K562 (cell line): ENCODE results near the gene DND1. TPM values are rescaled to one million over a fixed set of nuclear protein-coding genes. Genes with fewer than 3 reads are reported as not detected.

Source experiments
- FOXJ2 ChIP-seq: fragments of 200-800 bp; sonication (Bioruptor generic); IDR thresholded peaks from 2 replicates; pipeline ENCODE4 v1.6.1; 2016; ENCODE audit warnings: missing genetic modification characterization, missing compliant biosample characterization
- HDAC1 ChIP-seq, 2 experiments: fragments of 450-650 bp; IDR thresholded peaks; 2 replicates each; pipeline ENCODE4 v1.6.1; 2016 to 2017; ENCODE audit warnings: inconsistent platforms in 1 of 2, mild to moderate bottlenecking in 1 of 2, moderate library complexity in 1 of 2
- MTA2 ChIP-seq: fragments of 450-650 bp; IDR thresholded peaks from 2 replicates; pipeline ENCODE4 v1.6.1; 2016; ENCODE audit warnings: low read depth
- MTA3 ChIP-seq: fragments of 450-650 bp; formaldehyde crosslinking; IDR thresholded peaks from 2 replicates; pipeline ENCODE4 v1.6.1; 2017; ENCODE audit warnings: mild to moderate bottlenecking, borderline replicate concordance
- NFIX ChIP-seq: fragments of 250-450 bp; sonication (Bioruptor Pico); IDR thresholded peaks from 2 replicates; pipeline ENCODE4 v1.4.0; 2020; ENCODE audit warnings: low read depth, mild to moderate bottlenecking, moderate library complexity
- ZNF165 ChIP-seq: fragments of 250-450 bp; sonication (Bioruptor Pico); IDR thresholded peaks from 2 replicates; pipeline ENCODE4 v1.4.0; 2020; ENCODE audit warnings: borderline replicate concordance
- ZNF174 ChIP-seq: fragments of 250-450 bp; sonication (Bioruptor Pico); IDR thresholded peaks from 2 replicates; pipeline ENCODE4 v1.4.0; 2020; ENCODE audit warnings: mild to moderate bottlenecking
- ZSCAN29 ChIP-seq: fragments of 450-650 bp; IDR thresholded peaks from 2 replicates; pipeline ENCODE4 v1.6.1; 2017
- polyA plus RNA-seq, 8 experiments: library from polyadenylated mRNA; depleted of rRNA in 4 of 8; stranded (reverse) in 5 of 8; unstranded in 3 of 8; fragments of >200 nt; fragmentation: Nextera tagmentation in 2 of 8; fragmentation: Illumina TruSeq in 1 of 8; extraction: Ambion mirVana in 2 of 8; extraction: Trizol in 1 of 8; gene quantifications; 2 replicates each; pipeline versions ENCODE4 v1.2.1 to v1.2.3, GENCODE V29; 2011 to 2014; ENCODE audit warnings: inconsistent platforms in 1 of 8, missing spikeins in 1 of 8
- total RNA-seq, 7 experiments: library from RNA; depleted of rRNA in 6 of 7; stranded (reverse); fragments of >200 nt in 6 of 7; fragmentation: Illumina TruSeq in 2 of 7; extraction: Trizol in 2 of 7; gene quantifications; 2 replicates each; pipeline versions ENCODE4 v1.2.1 to v1.2.3, GENCODE V29; 2011 to 2021; ENCODE audit warnings: low replicate concordance in 1 of 7
- TF ChIP-seq, protein P1 (sequence below): sonication (generic); formaldehyde crosslinking; IDR thresholded peaks from 2 replicates; pipeline ENCODE4 v1.8.0; 2022; ENCODE audit warnings: mild to moderate bottlenecking, missing genetic modification reagents
- TF ChIP-seq, protein P2 (sequence below): fragments of 450-650 bp; IDR thresholded peaks from one replicate; pipeline ENCODE4 v1.6.1; 2018; ENCODE audit warnings: mild to moderate bottlenecking, moderate library complexity; ENCODE audit not compliant: partially characterized antibody
- TF ChIP-seq, protein P3 (sequence below): IDR thresholded peaks from 2 replicates; pipeline ENCODE4 v1.6.1; 2012; ENCODE audit warnings: low read depth, low read length, improper control_type of control experiment, borderline replicate concordance
- TF ChIP-seq, protein P4 (sequence below): conservative IDR thresholded peaks from 2 replicates; pipeline ENCODE4 v1.6.1; 2011; ENCODE audit warnings: low read depth, mild to moderate bottlenecking, low read length; ENCODE audit not compliant: control insufficient read depth
- TF ChIP-seq, protein P5 (sequence below): fragments of 450-650 bp; IDR thresholded peaks from 2 replicates; pipeline ENCODE4 v1.6.1; 2016; ENCODE audit warnings: low read depth

DND1 gene
- total and polyA plus RNA-seq, 9 of the 15 experiments (the other 6 are each of a cell fraction or from before 2014, with no cell fraction given) = 0.37 to 2.0 (median 0.90) TPM; not detected in 3

DNA sequence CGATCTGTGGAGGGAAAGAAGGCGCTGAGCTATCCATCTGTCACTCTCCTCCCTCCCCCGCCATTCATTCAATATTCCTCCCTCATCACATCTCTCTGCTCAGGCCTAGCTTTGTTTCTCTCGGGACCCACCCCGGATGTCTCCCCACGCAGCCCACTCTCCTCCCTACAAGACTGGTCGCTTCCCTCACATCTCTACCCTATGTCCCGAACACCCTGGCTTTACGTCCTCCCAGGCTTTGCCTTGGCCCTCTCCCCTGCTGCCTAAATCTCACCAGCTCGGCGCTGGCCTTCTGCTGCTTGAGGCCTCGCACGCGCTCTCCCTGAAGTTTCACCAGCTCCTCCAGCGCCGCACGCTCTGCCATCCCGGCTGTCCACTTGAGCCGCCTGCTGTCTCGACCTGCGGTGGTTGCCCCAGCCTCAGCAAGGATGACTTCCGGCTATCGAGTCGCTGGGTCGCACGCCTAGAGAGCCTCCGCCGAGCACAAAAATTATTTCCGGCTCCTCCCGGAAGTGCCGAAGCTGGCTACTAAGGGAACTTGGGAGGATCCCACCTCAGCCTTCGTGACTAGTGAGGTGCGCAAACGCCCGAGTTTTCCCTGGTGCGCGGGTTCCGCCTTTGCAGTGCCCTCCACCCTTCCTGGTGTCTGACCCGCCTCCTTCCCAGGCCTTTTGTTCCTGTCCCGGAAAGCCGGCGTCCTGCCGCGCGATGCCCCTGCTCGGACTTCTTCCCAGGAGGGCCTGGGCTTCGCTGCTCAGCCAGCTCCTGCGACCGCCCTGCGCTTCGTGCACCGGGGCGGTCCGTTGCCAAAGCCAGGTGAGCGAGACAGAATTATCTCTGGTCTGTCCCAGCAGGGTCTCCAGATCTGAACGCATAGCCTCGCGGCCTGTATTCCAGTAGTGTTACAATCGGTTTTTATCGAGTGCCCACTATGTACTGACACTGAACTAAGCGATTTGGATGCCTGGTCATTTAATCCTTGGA is 17.9 kb upstream of the DND1 start, which contains the start of the genes HARS1 and HARS2 (continued):
- TF ChIP-seq, protein P1, sequence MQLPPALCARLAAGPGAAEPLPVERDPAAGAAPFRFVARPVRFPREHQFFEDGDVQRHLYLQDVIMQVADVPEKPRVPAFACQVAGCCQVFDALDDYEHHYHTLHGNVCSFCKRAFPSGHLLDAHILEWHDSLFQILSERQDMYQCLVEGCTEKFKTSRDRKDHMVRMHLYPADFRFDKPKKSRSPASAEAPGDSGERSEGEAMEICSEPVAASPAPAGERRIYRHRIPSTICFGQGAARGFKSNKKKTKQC (CRISPR knock-in tag) = peak; percentile 86; the same call in 1 of the 2 replicates
- TF ChIP-seq ZNF174 = no peak
- no peak for TF ChIP-seq ZSCAN29
- TF ChIP-seq MTA2 = no peak
- TF ChIP-seq, protein P2, sequence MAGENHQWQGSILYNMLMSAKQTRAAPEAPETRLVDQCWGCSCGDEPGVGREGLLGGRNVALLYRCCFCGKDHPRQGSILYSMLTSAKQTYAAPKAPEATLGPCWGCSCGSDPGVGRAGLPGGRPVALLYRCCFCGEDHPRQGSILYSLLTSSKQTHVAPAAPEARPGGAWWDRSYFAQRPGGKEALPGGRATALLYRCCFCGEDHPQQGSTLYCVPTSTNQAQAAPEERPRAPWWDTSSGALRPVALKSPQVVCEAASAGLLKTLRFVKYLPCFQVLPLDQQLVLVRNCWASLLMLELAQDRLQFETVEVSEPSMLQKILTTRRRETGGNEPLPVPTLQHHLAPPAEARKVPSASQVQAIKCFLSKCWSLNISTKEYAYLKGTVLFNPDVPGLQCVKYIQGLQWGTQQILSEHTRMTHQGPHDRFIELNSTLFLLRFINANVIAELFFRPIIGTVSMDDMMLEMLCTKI = no peak
- TF ChIP-seq, protein P3, sequence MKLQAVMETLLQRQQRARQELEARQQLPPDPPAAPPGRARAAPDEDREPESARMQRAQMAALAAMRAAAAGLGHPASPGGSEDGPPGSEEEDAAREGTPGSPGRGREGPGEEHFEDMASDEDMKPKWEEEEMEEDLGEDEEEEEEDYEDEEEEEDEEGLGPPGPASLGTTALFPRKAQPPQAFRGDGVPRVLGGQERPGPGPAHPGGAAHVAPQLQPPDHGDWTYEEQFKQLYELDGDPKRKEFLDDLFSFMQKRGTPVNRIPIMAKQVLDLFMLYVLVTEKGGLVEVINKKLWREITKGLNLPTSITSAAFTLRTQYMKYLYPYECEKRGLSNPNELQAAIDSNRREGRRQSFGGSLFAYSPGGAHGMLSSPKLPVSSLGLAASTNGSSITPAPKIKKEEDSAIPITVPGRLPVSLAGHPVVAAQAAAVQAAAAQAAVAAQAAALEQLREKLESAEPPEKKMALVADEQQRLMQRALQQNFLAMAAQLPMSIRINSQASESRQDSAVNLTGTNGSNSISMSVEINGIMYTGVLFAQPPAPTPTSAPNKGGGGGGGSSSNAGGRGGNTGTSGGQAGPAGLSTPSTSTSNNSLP = no peak
- TF ChIP-seq, protein P4, sequence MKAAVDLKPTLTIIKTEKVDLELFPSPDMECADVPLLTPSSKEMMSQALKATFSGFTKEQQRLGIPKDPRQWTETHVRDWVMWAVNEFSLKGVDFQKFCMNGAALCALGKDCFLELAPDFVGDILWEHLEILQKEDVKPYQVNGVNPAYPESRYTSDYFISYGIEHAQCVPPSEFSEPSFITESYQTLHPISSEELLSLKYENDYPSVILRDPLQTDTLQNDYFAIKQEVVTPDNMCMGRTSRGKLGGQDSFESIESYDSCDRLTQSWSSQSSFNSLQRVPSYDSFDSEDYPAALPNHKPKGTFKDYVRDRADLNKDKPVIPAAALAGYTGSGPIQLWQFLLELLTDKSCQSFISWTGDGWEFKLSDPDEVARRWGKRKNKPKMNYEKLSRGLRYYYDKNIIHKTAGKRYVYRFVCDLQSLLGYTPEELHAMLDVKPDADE = peak; percentile 65; the same call in 1 of the 2 replicates
- no peak for TF ChIP-seq NFIX (CRISPR knock-in tag)
- TF ChIP-seq, protein P5, sequence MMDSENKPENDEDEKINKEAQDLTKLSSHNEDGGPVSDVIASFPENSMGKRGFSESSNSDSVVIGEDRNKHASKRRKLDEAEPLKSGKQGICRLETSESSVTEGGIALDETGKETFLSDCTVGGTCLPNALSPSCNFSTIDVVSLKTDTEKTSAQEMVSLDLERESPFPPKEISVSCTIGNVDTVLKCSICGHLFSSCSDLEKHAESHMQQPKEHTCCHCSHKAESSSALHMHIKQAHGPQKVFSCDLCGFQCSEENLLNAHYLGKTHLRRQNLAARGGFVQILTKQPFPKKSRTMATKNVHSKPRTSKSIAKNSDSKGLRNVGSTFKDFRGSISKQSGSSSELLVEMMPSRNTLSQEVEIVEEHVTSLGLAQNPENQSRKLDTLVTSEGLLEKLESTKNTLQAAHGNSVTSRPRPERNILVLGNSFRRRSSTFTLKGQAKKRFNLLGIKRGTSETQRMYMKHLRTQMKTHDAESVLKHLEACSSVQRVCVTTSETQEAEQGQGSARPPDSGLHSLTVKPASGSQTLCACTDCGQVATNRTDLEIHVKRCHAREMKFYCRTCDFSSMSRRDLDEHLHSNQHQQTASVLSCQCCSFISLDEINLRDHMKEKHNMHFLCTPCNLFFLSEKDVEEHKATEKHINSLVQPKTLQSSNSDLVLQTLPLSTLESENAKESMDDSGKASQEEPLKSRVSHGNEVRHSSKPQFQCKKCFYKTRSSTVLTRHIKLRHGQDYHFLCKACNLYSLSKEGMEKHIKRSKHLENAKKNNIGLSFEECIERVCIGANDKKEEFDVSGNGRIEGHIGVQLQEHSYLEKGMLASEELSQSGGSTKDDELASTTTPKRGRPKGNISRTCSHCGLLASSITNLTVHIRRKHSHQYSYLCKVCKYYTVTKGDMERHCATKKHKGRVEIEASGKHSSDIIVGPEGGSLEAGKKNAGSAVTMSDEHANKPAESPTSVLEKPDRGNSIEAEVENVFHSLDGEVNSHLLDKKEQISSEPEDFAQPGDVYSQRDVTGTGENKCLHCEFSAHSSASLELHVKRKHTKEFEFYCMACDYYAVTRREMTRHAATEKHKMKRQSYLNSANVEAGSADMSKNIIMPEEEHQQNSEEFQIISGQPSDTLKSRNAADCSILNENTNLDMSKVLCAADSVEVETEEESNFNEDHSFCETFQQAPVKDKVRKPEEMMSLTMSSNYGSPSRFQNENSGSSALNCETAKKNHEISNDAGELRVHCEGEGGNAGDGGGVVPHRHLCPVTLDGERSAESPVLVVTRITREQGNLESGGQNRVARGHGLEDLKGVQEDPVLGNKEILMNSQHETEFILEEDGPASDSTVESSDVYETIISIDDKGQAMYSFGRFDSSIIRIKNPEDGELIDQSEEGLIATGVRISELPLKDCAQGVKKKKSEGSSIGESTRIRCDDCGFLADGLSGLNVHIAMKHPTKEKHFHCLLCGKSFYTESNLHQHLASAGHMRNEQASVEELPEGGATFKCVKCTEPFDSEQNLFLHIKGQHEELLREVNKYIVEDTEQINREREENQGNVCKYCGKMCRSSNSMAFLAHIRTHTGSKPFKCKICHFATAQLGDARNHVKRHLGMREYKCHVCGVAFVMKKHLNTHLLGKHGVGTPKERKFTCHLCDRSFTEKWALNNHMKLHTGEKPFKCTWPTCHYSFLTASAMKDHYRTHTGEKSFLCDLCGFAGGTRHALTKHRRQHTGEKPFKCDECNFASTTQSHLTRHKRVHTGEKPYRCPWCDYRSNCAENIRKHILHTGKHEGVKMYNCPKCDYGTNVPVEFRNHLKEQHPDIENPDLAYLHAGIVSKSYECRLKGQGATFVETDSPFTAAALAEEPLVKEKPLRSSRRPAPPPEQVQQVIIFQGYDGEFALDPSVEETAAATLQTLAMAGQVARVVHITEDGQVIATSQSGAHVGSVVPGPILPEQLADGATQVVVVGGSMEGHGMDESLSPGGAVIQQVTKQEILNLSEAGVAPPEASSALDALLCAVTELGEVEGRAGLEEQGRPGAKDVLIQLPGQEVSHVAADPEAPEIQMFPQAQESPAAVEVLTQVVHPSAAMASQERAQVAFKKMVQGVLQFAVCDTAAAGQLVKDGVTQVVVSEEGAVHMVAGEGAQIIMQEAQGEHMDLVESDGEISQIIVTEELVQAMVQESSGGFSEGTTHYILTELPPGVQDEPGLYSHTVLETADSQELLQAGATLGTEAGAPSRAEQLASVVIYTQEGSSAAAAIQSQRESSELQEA = no peak
- peak; percentile 73 for TF ChIP-seq MTA3
- TF ChIP-seq HDAC1 (IDR thresholded peaks at IDR 0.05) = peak in 1 of 2 experiments; percentile 96; a peak in 2 of 4 replicates
- TF ChIP-seq ZNF165 = no peak
- TF ChIP-seq FOXJ2 (tag) = no peak
